ENCODE data around the gene ANKRD50.

Gene ANKRD50

GRCh38 chr4:124727331-124727890 lies 14.9 kb upstream of the ANKRD50 start:
- Mint-ChIP-seq H3K9me3 (peaks cover 4% of the 10 kb centered on the region), H3K4me3 (no peak overlapping the region), H3K36me3 (no peaks in the 10 kb centered on the region), H3K4me1 (no peaks in the 10 kb centered on the region), H3K27ac (no peak overlapping the region), H3K27me3 (no peaks in the 10 kb centered on the region)
- ATAC-seq (ENCODE audit: low read depth) (no peak), DNase-seq (ENCODE audit: low spot score in 2 of 2) (no peak)

GRCh38 chr4:124726269-124726668 lies 13.7 kb upstream of the ANKRD50 start:
- DNase-seq (ENCODE audit: low spot score in 2 of 2) (no peak), ATAC-seq (ENCODE audit: low read depth) (no peak)
- no peaks in the 10 kb centered on the region for H3K4me1 Mint-ChIP-seq
- H3K4me3 Mint-ChIP-seq: no peak overlapping the region
- H3K9me3 Mint-ChIP-seq: peaks cover 1% of the 10 kb centered on the region
- no peaks in the 10 kb centered on the region for H3K36me3 Mint-ChIP-seq
- no peaks in the 10 kb centered on the region for H3K27me3 Mint-ChIP-seq
- no peak overlapping the region for H3K27ac Mint-ChIP-seq

GRCh38 chr4:124722071-124722470 lies 9.5 kb upstream of the ANKRD50 start:
- Mint-ChIP-seq H3K36me3 (no peaks in the 10 kb centered on the region), H3K27ac (no peak overlapping the region), H3K9me3 (peaks cover 1% of the 10 kb centered on the region), H3K4me3 (no peak overlapping the region), H3K4me1 (no peaks in the 10 kb centered on the region), H3K27me3 (no peaks in the 10 kb centered on the region)
- no peak for DNase-seq (ENCODE audit: low spot score in 2 of 2)
- no peak for ATAC-seq (ENCODE audit: low read depth)

GRCh38 chr4:124717101-124717500 lies 4.6 kb upstream of the ANKRD50 start:
- H3K27ac Mint-ChIP-seq: no peak overlapping the region
- H3K27me3 Mint-ChIP-seq: peaks cover 4% of the 10 kb centered on the region
- no peaks in the 10 kb centered on the region for H3K9me3 Mint-ChIP-seq
- H3K4me1 Mint-ChIP-seq: peaks cover 5% of the 10 kb centered on the region
- no peak for ATAC-seq (ENCODE audit: low read depth)
- no peak for DNase-seq (ENCODE audit: low spot score in 2 of 2)
- no peak overlapping the region for H3K4me3 Mint-ChIP-seq
- H3K36me3 Mint-ChIP-seq: no peaks in the 10 kb centered on the region

- H3K4me1 Mint-ChIP-seq: peaks cover 5% of the 10 kb centered on the region
- H3K36me3 Mint-ChIP-seq: no peaks in the 10 kb centered on the region
- peak overlapping the region; percentile 43 for H3K27ac Mint-ChIP-seq
- H3K27me3 Mint-ChIP-seq: peaks cover 13% of the 10 kb centered on the region
- ATAC-seq (ENCODE audit: low read depth) (no peak), DNase-seq (ENCODE audit: low spot score in 2 of 2) (no peak)
- H3K4me3 Mint-ChIP-seq: peak overlapping the region; percentile 81
- peaks cover 3% of the 10 kb centered on the region for H3K9me3 Mint-ChIP-seq
Observed at GRCh38 chr4:124713185-124713592, 657 bp upstream of the ANKRD50 start.

GRCh38 chr4:124711471-124712371 lies 811 bp downstream of the ANKRD50 start:
- H3K27ac Mint-ChIP-seq: no peak overlapping the region

GRCh38 chr4:124710911-124711310 lies 1.6 kb downstream of the ANKRD50 start:
- Mint-ChIP-seq H3K4me1 (peaks cover 5% of the 10 kb centered on the region), H3K36me3 (no peaks in the 10 kb centered on the region), H3K9me3 (peaks cover 3% of the 10 kb centered on the region), H3K27me3 (peaks cover 13% of the 10 kb centered on the region), H3K27ac (no peak overlapping the region), H3K4me3 (no peak overlapping the region)
- DNase-seq (ENCODE audit: low spot score in 2 of 2): no peak
- no peak for ATAC-seq (ENCODE audit: low read depth)

More at GRCh38 chr4:124711471-124712371, 811 bp downstream of the ANKRD50 start:
- Mint-ChIP-seq H3K4me3 (no peak overlapping the region), H3K4me1 (peaks cover 5% of the 10 kb centered on the region), H3K27me3 (peaks cover 13% of the 10 kb centered on the region), H3K9me3 (peaks cover 3% of the 10 kb centered on the region), H3K36me3 (no peaks in the 10 kb centered on the region)
- no peak for ATAC-seq (ENCODE audit: low read depth)
- DNase-seq (ENCODE audit: low spot score in 2 of 2): peak in 1 of 2 donors; percentile 14

GRCh38 chr4:124710015-124710741 lies 2.4 kb downstream of the ANKRD50 start:
- H3K27ac Mint-ChIP-seq: no peak overlapping the region
- peaks cover 13% of the 10 kb centered on the region for H3K27me3 Mint-ChIP-seq
- no peak overlapping the region for H3K4me3 Mint-ChIP-seq
- H3K36me3 Mint-ChIP-seq: no peaks in the 10 kb centered on the region
- peaks cover 3% of the 10 kb centered on the region for H3K9me3 Mint-ChIP-seq
- DNase-seq (ENCODE audit: low spot score in 2 of 2): no peak
- H3K4me1 Mint-ChIP-seq: peaks cover 5% of the 10 kb centered on the region
- no peak for ATAC-seq (ENCODE audit: low read depth)

GRCh38 chr4:124708517-124709300 lies 3.8 kb downstream of the ANKRD50 start:
- ATAC-seq (ENCODE audit: low read depth) (no peak), DNase-seq (ENCODE audit: low spot score in 2 of 2) (no peak)
- H3K27ac Mint-ChIP-seq: no peak overlapping the region
- H3K4me1 Mint-ChIP-seq: peaks cover 5% of the 10 kb centered on the region
- H3K9me3 Mint-ChIP-seq: peaks cover 3% of the 10 kb centered on the region
- H3K4me3 Mint-ChIP-seq: no peak overlapping the region
- H3K27me3 Mint-ChIP-seq: peaks cover 13% of the 10 kb centered on the region
- H3K36me3 Mint-ChIP-seq: no peaks in the 10 kb centered on the region

GRCh38 chr4:124705393-124705792 lies 7.1 kb downstream of the ANKRD50 start:
- Mint-ChIP-seq H3K27me3 (peaks cover 8% of the 10 kb centered on the region), H3K4me3 (no peak overlapping the region), H3K4me1 (no peaks in the 10 kb centered on the region), H3K9me3 (peaks cover 3% of the 10 kb centered on the region), H3K27ac (no peak overlapping the region), H3K36me3 (no peaks in the 10 kb centered on the region)
- ATAC-seq (ENCODE audit: low read depth): no peak
- no peak for DNase-seq (ENCODE audit: low spot score in 2 of 2)

- DNase-seq (ENCODE audit: low spot score in 2 of 2): no peak
- no peaks in the 10 kb centered on the region for H3K4me1 Mint-ChIP-seq
- no peak overlapping the region for H3K27ac Mint-ChIP-seq
- no peaks in the 10 kb centered on the region for H3K36me3 Mint-ChIP-seq
- no peaks in the 10 kb centered on the region for H3K27me3 Mint-ChIP-seq
- ATAC-seq (ENCODE audit: low read depth): no peak
- no peak overlapping the region for H3K4me3 Mint-ChIP-seq
- H3K9me3 Mint-ChIP-seq: no peaks in the 10 kb centered on the region
Observed at GRCh38 chr4:124703154-124703553, 9.4 kb downstream of the ANKRD50 start.

- no peaks in the 10 kb centered on the region for H3K36me3 Mint-ChIP-seq
- no peak overlapping the region for H3K4me3 Mint-ChIP-seq
- no peak for ATAC-seq (ENCODE audit: low read depth)
- H3K27me3 Mint-ChIP-seq: no peaks in the 10 kb centered on the region
- H3K4me1 Mint-ChIP-seq: no peaks in the 10 kb centered on the region
- no peak for DNase-seq (ENCODE audit: low spot score in 2 of 2)
- no peak overlapping the region for H3K27ac Mint-ChIP-seq
- H3K9me3 Mint-ChIP-seq: peaks cover 8% of the 10 kb centered on the region
Observed at GRCh38 chr4:124697441-124697840, 15.1 kb downstream of the ANKRD50 start.

GRCh38 chr4:124696182-124696581 lies 16.4 kb downstream of the ANKRD50 start:
- H3K4me1 Mint-ChIP-seq: no peaks in the 10 kb centered on the region
- no peaks in the 10 kb centered on the region for H3K36me3 Mint-ChIP-seq
- H3K9me3 Mint-ChIP-seq: peaks cover 8% of the 10 kb centered on the region
- H3K27me3 Mint-ChIP-seq: no peaks in the 10 kb centered on the region
- no peak overlapping the region for H3K4me3 Mint-ChIP-seq
- DNase-seq (ENCODE audit: low spot score in 2 of 2): no peak
- ATAC-seq (ENCODE audit: low read depth): no peak
- no peak overlapping the region for H3K27ac Mint-ChIP-seq
